ENCODE measurements around the gene DCBLD1.

GRCh38 chr6:117451671-117452070, 30.8 kb upstream of the DCBLD1 start:
- TF ChIP-seq CTCF (IDR thresholded peaks at IDR 0.05; ENCODE audit: low read depth, low read length) (no peak), POLR2A (IDR thresholded peaks at IDR 0.05; ENCODE audit: extremely low read depth, insufficient read length) (no peak)
